ENCODE measurements around the gene HOMER2.

Gene HOMER2

GRCh38 chr15:82977076-82977475, 24.6 kb upstream of the HOMER2 start:
- H3K27ac ChIP-seq (ENCODE audit: extremely low read depth, low read depth, low read length) = no peak overlapping the region
- H3K36me3 ChIP-seq (ENCODE audit: control insufficient read depth in 2 of 2, insufficient read depth in 1 of 2, low read length in 2 of 2) = peaks cover 0 to 4% of the 10 kb centered on the region in 2 experiments; a peak in 2 of 3 replicates
- TF ChIP-seq ZNF302 (tag by site-specific recombination; IDR thresholded peaks at IDR 0.05; ENCODE audit: low read depth) (no peak), ZNF629 (tag by site-specific recombination; IDR thresholded peaks at IDR 0.05) (no peak), ZSCAN23 (tag by site-specific recombination; IDR thresholded peaks at IDR 0.05) (no peak)
- no peaks in the 10 kb centered on the region for H3K4me1 ChIP-seq (ENCODE audit: control insufficient read depth, insufficient read depth, low read length)
- no peak overlapping the region for H3K4me3 ChIP-seq (ENCODE audit: low read depth, low read length)
- no peaks in the 10 kb centered on the region for H3K9me3 ChIP-seq (ENCODE audit: control insufficient read depth, insufficient read depth, low read depth, low read length)
- ChIA-PET POLR2A (no interaction called here), CTCF (interaction anchor here (1.1 kb wide), 1 partner anchor 34 kb away, joined by 6 read pairs; the partner anchor contains the start of gene C15orf40)

DNA sequence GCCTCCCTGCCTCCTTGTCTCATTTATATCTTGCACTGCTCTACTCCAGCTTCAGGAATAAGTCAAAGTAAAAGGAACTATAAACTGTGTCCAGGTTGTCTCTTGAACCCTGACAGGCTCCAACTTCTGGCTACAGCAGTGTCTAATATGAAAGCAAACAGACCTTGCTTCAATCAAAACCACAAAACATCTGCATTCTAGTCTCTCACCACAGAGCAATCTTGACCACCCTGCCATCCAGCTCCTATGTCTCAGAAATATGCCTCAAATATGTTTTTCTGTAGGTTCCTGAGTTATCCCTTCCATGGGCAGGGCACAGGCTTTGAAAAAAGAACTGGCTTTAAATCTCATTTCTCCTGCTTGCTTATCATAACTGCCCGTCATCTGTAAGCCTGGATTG, 20.5 kb upstream of the HOMER2 start:
- ChIA-PET POLR2A (no interaction called here), CTCF (no interaction called here)
- Histone ChIP-seq H3K36me3 (ENCODE audit: control insufficient read depth in 2 of 2, insufficient read depth in 1 of 2, low read length in 2 of 2) (no peaks in the 10 kb centered on the region; a peak in 1 of 3 replicates), H3K4me1 (ENCODE audit: control insufficient read depth, insufficient read depth, low read length) (peaks cover 11% of the 10 kb centered on the region), H3K4me3 (ENCODE audit: low read depth, low read length) (no peak overlapping the region), H3K9me3 (ENCODE audit: control insufficient read depth, insufficient read depth, low read depth, low read length) (no peaks in the 10 kb centered on the region), H3K27ac (ENCODE audit: extremely low read depth, low read depth, low read length) (no peak overlapping the region)
- TF ChIP-seq REPIN1 (tag by site-specific recombination; IDR thresholded peaks at IDR 0.05; ENCODE audit: low read depth) = no peak
- TF ChIP-seq KLF8 (tag by site-specific recombination; IDR thresholded peaks at IDR 0.05) = no peak
- no peak for TF ChIP-seq SCRT1 (tag by site-specific recombination; IDR thresholded peaks at IDR 0.05; ENCODE audit: borderline replicate concordance)

GRCh38 chr15:82971218-82971984, 18.9 kb upstream of the HOMER2 start:
- Histone ChIP-seq H3K9me3 (ENCODE audit: control insufficient read depth, insufficient read depth, low read depth, low read length) (no peaks in the 10 kb centered on the region), H3K4me1 (ENCODE audit: control insufficient read depth, insufficient read depth, low read length) (peaks cover 11% of the 10 kb centered on the region), H3K36me3 (ENCODE audit: control insufficient read depth in 2 of 2, insufficient read depth in 1 of 2, low read length in 2 of 2) (no peaks in the 10 kb centered on the region), H3K27ac (ENCODE audit: extremely low read depth, low read depth, low read length) (no peak overlapping the region), H3K4me3 (ENCODE audit: low read depth, low read length) (no peak overlapping the region)
- ChIA-PET CTCF (interaction anchor here (0.5 to 1.7 kb wide), 5 partner anchors 8 to 122 kb away, joined by 3 to 6 read pairs (median 4); partner anchors contain the start of genes C15orf40 and RAMAC), POLR2A (interaction anchor here (0.7 kb wide), 1 partner anchor 14 kb away, joined by 3 read pairs; the partner anchor contains the start of gene RAMAC)
- TF ChIP-seq ZNF426 (tag by site-specific recombination; IDR thresholded peaks at IDR 0.05) (no peak), ZNF518A (tag by site-specific recombination; conservative IDR thresholded peaks at IDR 0.05; ENCODE audit: low read depth) (no peak), ZNF114 (tag by site-specific recombination; IDR thresholded peaks at IDR 0.05) (no peak), ZNF211 (tag by site-specific recombination; IDR thresholded peaks at IDR 0.05; ENCODE audit: low read depth) (no peak), ZNF362 (tag by site-specific recombination; IDR thresholded peaks at IDR 0.05) (no peak)

Measured in HEK293 (cell line).